Tibial artery (tissue), 4 donors: ENCODE measurements around the gene EP300.
"Not testable (repeated sequence)": the region's sequence is repeated elsewhere in the genome, so short reads cannot be mapped to it uniquely, and the experiment has no call there.

ENCODE experiments used
- DNase-seq, 2 donors: peaks; one replicate each; pipeline ENCODE4 v3.0.0-alpha.2; 2019
- H3K27ac ChIP-seq, 2 donors: fragments of 200-600 bp; sonication (generic) in 1 of 2; 1 replicate in 1 of 2; 2 replicates in 1 of 2; pipeline ENCODE4 v1.5.1; 2018 to 2019; ENCODE audit warnings: mild to moderate bottlenecking in 1 of 2
- H3K27me3 ChIP-seq, 2 donors: fragments of 200-600 bp; sonication (generic) in 1 of 2; one replicate each; pipeline versions ENCODE4 v1.5.1 to v1.6.0; 2016 to 2019
- H3K36me3 ChIP-seq, 3 donors: fragments of 200-600 bp; sonication (generic) in 2 of 3; one replicate each; pipeline ENCODE4 v1.5.1; 2016 to 2019; ENCODE audit warnings: mild to moderate bottlenecking in 2 of 3
- H3K4me1 ChIP-seq, 4 donors: fragments of 200-600 bp; sonication (generic) in 2 of 4; 1 replicate in 3 of 4; 2 replicates in 1 of 4; pipeline ENCODE4 v1.5.1; 2016 to 2019
- H3K4me3 ChIP-seq, 2 donors: fragments of 200-600 bp; sonication (generic) in 1 of 2; 1 replicate in 1 of 2; 2 replicates in 1 of 2; pipeline ENCODE4 v1.5.1; 2018 to 2019; ENCODE audit warnings: mild to moderate bottlenecking in 2 of 2
- H3K9me3 ChIP-seq, 3 donors: fragments of 200-600 bp; sonication (generic) in 1 of 3; one replicate each; pipeline ENCODE4 v1.5.1; 2016 to 2019
- intact Hi-C: fragments of 100-400 bp; cut with DNase I; formaldehyde crosslinking; loops from one replicate; pipeline ENCODE4 v1.15.0; 2023; ENCODE audit warnings: low total_unique reads
- TF ChIP-seq, protein P1 (sequence below), 2 experiments: fragments of 200-600 bp in 1 of 2; fragments of 450-650 bp in 1 of 2; IDR thresholded peaks; one replicate each; pipeline ENCODE4 v1.5.1; 2017 to 2019; ENCODE audit warnings: antibody characterized with exemption in 2 of 2, mild to moderate bottlenecking in 1 of 2, moderate library complexity in 1 of 2

Gene EP300

DNA sequence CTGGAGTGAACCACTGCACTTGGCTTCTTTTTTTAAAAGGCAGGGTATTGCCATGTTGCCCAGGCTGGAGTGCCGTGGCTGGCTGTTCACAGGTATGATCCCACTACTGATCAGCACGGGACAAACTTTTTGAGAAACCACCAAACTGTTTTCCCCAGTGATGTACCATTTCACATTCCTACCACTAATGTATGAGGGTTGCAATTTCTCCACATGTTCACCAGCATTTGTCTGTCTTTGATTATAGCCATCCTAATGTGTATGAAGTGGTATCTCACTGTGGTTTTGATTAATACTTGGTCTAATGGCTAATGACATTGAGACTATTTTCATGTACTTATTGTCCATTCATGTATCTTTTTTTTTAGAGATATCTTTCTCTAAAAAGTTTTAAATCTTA, 41.5 kb upstream of the EP300 start:
- Histone ChIP-seq H3K27ac (no peak overlapping the region), H3K9me3 (no peaks in the 10 kb centered on the region), H3K4me3 (no peak overlapping the region), H3K36me3 (no peaks in the 10 kb centered on the region), H3K4me1 (peaks cover 0 to 14% (median 5%) of the 10 kb centered on the region in 4 donors), H3K27me3 (no peaks in the 10 kb centered on the region)
- intact Hi-C loops = no loop called here
- TF ChIP-seq, protein P1, sequence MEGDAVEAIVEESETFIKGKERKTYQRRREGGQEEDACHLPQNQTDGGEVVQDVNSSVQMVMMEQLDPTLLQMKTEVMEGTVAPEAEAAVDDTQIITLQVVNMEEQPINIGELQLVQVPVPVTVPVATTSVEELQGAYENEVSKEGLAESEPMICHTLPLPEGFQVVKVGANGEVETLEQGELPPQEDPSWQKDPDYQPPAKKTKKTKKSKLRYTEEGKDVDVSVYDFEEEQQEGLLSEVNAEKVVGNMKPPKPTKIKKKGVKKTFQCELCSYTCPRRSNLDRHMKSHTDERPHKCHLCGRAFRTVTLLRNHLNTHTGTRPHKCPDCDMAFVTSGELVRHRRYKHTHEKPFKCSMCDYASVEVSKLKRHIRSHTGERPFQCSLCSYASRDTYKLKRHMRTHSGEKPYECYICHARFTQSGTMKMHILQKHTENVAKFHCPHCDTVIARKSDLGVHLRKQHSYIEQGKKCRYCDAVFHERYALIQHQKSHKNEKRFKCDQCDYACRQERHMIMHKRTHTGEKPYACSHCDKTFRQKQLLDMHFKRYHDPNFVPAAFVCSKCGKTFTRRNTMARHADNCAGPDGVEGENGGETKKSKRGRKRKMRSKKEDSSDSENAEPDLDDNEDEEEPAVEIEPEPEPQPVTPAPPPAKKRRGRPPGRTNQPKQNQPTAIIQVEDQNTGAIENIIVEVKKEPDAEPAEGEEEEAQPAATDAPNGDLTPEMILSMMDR (IDR thresholded peaks at IDR 0.05) = no peak
- no peak for DNase-seq

DNA sequence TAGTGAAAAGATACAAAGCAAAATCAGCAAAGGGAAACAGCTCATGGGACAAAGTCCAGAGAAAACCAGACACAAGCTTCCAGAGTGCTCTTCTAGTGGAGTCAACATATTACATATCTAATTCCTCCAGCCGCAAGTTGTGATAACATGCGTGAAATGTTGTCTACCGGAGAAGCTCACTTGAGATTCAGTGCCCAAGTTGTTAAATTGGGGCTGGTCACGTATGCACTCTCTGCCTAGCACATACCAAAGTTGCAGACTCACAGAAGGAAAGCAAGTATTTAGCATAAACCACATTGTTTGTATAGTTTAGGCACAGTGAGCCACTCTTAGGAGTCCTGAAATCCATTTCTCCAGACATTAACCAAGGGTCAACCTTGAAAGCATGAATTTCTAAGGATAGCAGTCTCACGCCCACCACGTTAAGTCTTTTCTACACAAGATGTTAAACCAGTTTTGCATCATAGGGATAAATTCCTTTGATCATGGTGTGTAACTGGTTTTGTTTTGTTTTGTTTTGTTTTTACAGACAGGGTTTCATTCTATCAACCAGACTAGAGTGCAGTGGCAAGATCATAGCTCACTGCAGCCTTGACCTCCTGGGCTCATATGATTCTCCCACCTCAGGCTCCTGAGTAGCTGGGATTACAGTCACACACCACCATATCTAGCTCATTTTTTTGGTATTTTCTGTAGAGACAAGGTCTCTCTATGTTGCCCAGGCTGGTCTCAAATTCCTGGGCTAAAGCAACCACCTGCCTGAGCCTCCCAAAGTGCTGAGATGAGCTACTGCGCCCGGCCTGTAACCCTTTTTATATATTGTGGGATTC, 39.5 kb upstream of the EP300 start:
- Histone ChIP-seq H3K36me3 (no peaks in the 10 kb centered on the region), H3K27ac (no peak overlapping the region), H3K4me3 (no peak overlapping the region), H3K9me3 (no peaks in the 10 kb centered on the region), H3K4me1 (peaks cover 0 to 14% (median 5%) of the 10 kb centered on the region in 4 donors), H3K27me3 (no peaks in the 10 kb centered on the region)
- DNase-seq = no peak
- TF ChIP-seq, protein P1 (IDR thresholded peaks at IDR 0.05) = no peak
- intact Hi-C loops = no loop called here

DNA sequence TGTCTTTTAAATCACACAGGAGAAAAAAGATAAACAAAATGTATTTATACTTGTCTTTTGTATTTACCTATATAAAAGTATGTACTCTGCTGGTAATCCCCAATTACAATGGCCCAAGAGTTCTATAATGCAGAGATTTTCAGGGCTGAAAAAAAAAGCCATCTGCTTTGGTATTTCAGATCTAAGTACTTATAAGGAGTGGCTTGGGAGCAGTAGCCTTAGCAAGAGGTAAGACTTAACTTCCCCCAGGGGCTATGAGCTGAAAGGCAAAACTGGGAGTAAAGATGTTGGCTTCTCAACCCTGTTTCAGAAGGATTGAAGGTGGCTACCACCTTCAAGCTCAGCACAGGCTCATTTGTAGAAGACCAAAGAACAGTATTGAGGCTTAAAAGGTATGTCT, 35.3 kb upstream of the EP300 start:
- Histone ChIP-seq H3K27ac (no peak overlapping the region), H3K9me3 (no peaks in the 10 kb centered on the region), H3K4me1 (no peaks in the 10 kb centered on the region), H3K27me3 (no peaks in the 10 kb centered on the region), H3K36me3 (no peaks in the 10 kb centered on the region), H3K4me3 (no peak overlapping the region)
- DNase-seq = no peak
- TF ChIP-seq, protein P1 (IDR thresholded peaks at IDR 0.05) = no peak
- intact Hi-C loops = no loop called here

DNA sequence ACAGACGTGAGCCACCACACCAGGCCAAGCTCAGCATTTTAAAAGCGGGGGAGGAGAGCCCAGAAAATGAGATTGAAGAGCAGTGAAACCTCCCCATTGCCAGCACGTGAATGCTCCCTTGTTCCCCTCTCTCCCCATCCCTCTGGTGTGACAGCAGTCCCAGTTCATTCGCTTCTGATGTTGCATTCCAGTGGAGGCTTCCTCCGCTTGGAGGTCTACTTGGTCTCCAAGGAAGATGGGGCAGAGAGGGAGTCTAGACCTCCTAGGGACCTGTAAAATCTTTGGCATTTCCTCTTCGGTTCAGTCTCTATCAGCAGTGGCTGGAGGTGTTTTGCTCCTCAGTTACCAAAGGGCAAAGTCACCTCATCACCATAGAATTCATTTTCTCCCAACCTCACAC, 30.2 kb upstream of the EP300 start:
- Histone ChIP-seq H3K36me3 (no peaks in the 10 kb centered on the region), H3K9me3 (no peaks in the 10 kb centered on the region), H3K4me3 (no peak overlapping the region), H3K4me1 (no peaks in the 10 kb centered on the region), H3K27ac (no peak overlapping the region), H3K27me3 (no peaks in the 10 kb centered on the region)
- TF ChIP-seq, protein P1 (IDR thresholded peaks at IDR 0.05) = no peak
- no peak for DNase-seq
- intact Hi-C loops = no loop called here

DNA sequence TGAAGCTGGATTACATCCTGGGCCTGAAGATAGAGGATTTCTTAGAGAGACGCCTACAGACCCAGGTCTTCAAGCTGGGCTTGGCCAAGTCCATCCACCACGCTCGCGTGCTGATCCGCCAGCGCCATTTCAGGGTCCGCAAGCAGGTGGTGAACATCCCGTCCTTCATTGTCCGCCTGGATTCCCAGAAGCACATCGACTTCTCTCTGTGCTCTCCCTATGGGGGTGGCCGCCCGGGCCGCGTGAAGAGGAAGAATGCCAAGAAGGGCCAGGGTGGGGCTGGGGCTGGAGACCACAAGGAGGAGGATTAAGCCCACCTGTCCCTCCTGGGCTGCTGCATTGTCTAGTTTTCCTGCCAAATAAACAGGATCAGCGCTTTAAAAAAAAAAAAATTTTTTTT, 28.1 kb upstream of the EP300 start:
- H3K4me3 ChIP-seq, H3K27me3 ChIP-seq, H3K9me3 ChIP-seq, H3K4me1 ChIP-seq, intact Hi-C loops, DNase-seq, H3K27ac ChIP-seq, H3K36me3 ChIP-seq: not testable (repeated sequence)

DNA sequence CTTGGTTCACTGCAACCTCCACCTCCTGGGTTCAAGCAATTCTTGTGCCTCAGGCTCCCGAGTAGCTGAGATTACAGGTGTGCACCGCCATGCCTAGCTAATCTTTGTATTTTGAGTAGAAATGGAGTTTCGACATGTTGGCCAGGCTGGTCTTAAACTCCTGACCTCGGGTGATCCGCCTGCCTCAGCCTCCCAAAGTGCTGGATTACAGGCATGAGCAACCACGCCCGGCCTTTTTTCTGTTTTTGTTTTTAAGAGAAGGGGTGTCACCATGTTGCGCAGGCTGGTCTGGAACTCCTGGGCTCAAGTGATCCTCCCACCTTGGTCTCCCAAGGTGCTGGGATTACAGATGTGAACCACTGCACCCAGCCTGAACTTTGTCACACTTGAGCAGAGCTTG, 26.1 kb upstream of the EP300 start:
- H3K4me3 ChIP-seq, H3K36me3 ChIP-seq, H3K4me1 ChIP-seq, DNase-seq, H3K9me3 ChIP-seq, H3K27ac ChIP-seq, intact Hi-C loops, H3K27me3 ChIP-seq: not testable (repeated sequence)

DNA sequence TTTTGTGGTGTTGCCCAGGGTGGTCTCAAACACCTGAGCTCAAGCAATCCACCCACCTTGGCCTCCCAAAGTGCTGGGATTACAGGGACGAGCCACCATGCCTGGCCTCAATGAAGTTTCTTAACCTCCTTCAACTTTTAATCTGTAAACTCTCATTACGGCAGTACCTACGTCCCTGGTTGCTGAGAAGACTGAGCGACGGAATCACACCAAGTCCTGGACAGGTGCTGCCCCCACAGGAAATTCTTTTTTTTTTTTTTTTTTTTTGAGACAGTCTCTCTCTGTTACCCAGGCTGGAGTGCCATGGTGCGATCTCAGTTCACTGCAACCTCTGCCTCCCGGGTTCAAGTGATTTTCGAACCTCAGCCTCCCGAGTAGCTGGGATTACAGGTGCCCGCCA, 24.4 kb upstream of the EP300 start:
- H3K36me3 ChIP-seq, H3K4me1 ChIP-seq, intact Hi-C loops, DNase-seq, H3K27ac ChIP-seq, H3K27me3 ChIP-seq, H3K4me3 ChIP-seq, H3K9me3 ChIP-seq: not testable (repeated sequence)
